GM21447 (cell line): ENCODE results near the gene SPEM2.

ENCODE experiments used
- ATAC-seq: cut with Tn5 transposase; IDR thresholded peaks from one replicate; pipeline ENCODE4 v1.9.1; 2021; ENCODE audit not compliant: unreplicated experiment

Gene SPEM2

GRCh38 chr17:7403977-7404736, 21.3 kb upstream of the SPEM2 start, which contains the start of gene TMEM256:
Gene TMEM256 (minus strand): TSS chr17:7404097. CDS start chr17:7404084, 13 bp downstream.
- peak; percentile 94 for ATAC-seq

GRCh38 chr17:7404737-7405349, 20.6 kb upstream of the SPEM2 start:
- ATAC-seq, result no peak

- no peak for ATAC-seq
Observed at GRCh38 chr17:7405350-7406234, 19.8 kb upstream of the SPEM2 start.

GRCh38 chr17:7406235-7406825, 19.1 kb upstream of the SPEM2 start:
- no peak for ATAC-seq

GRCh38 chr17:7407082-7407481, 18.3 kb upstream of the SPEM2 start:
- no peak for ATAC-seq

- ATAC-seq, result no peak
Observed at GRCh38 chr17:7407485-7408251, 17.7 kb upstream of the SPEM2 start, which contains the start of gene NLGN2. Gene NLGN2 (plus strand): TSS chr17:7407845. CDS start chr17:7408256, 411 bp downstream.

- ATAC-seq, result no peak
Observed at GRCh38 chr17:7408252-7408727, 17.1 kb upstream of the SPEM2 start.

- ATAC-seq, result no peak
Observed at GRCh38 chr17:7408863-7409262, 16.6 kb upstream of the SPEM2 start.

GRCh38 chr17:7409716-7410115, 15.7 kb upstream of the SPEM2 start:
- no peak for ATAC-seq

GRCh38 chr17:7410634-7411426, 14.6 kb upstream of the SPEM2 start:
- ATAC-seq, result no peak

GRCh38 chr17:7411427-7411750, 14.0 kb upstream of the SPEM2 start:
- ATAC-seq, result no peak

GRCh38 chr17:7413346-7413985, 11.9 kb upstream of the SPEM2 start:
- ATAC-seq, result no peak

GRCh38 chr17:7414837-7415236, 10.6 kb upstream of the SPEM2 start:
- ATAC-seq, result no peak

- no peak for ATAC-seq
Observed at GRCh38 chr17:7415784-7416183, 9.6 kb upstream of the SPEM2 start.

- no peak for ATAC-seq
Observed at GRCh38 chr17:7416323-7416722, 9.1 kb upstream of the SPEM2 start.

GRCh38 chr17:7417056-7417655, 8.3 kb upstream of the SPEM2 start:
- no peak for ATAC-seq

- no peak for ATAC-seq
Observed at GRCh38 chr17:7418472-7419152, 6.8 kb upstream of the SPEM2 start.
